Regular cardiac myocyte (primary cell): Measurements from ENCODE around the gene RALGAPA1. TPM values are rescaled to one million over a fixed set of nuclear protein-coding genes. Genes with fewer than 3 reads are reported as not detected.

Source experiments
- total RNA-seq: library from RNA; depleted of rRNA; stranded (reverse); fragments of >200 nt; gene quantifications from 2 replicates; pipeline ENCODE4 v1.2.3, GENCODE V29; 2014

The RALGAPA1 gene
- total RNA-seq: 21.7 and 35.0 TPM in 2 replicates

GRCh38 chr14:35808638-35809563 is at the start of gene RALGAPA1:
TSS of gene RALGAPA1 (minus strand) at chr14:35809295. CDS start at chr14:35808835, 460 bp downstream.

GRCh38 chr14:35826218-35826951 is 17.3 kb upstream of the RALGAPA1 start, which contains the start of gene BRMS1L:
TSS of gene BRMS1L (plus strand) at chr14:35826338. CDS start at chr14:35826517, 179 bp downstream.

GRCh38 chr14:35533357-35534207 is 275.5 kb downstream of the RALGAPA1 start, which contains the start of gene INSM2:
TSS of gene INSM2 (plus strand) at chr14:35534164. CDS start at chr14:35534253, 89 bp downstream.

Other genes with a start within 250 kb of the RALGAPA1 start
- 3.4 and 6.1 TPM in 2 replicates for gene BRMS1L, start 17.0 kb upstream of the RALGAPA1 start, total RNA-seq